AG04450 (cell line): ENCODE results near the gene CACNA2D3. TPM values are rescaled to one million over a fixed set of nuclear protein-coding genes. Genes with fewer than 3 reads are reported as not detected.
A peak's percentile ranks its signal among the peaks of the same experiment; 100 is the strongest.

Source experiments
- CTCF ChIA-PET: fragments of 300-600, 350-600 bp; formaldehyde crosslinking; extraction: SDS; loops from one replicate; lab custom pipeline; 2022; ENCODE audit warnings: antibody characterized with exemption, inconsistent platforms; lab: Charles Lee
- POLR2A ChIA-PET: fragments of 350-600 bp; formaldehyde crosslinking; extraction: SDS; loops from one replicate; lab custom pipeline; 2021; ENCODE audit warnings: antibody characterized with exemption, inconsistent platforms; lab: Yijun Ruan, JAX
- DNase-seq: peaks from one replicate; pipeline ENCODE4 v3.0.0-alpha.2; 2011; ENCODE audit warnings: low read depth, low spot score
- H3K27ac ChIP-seq: one replicate; pipeline ENCODE4 v1.5.1; 2012; ENCODE audit warnings: low read depth, low read length, control low read depth
- H3K27me3 ChIP-seq: one replicate; pipeline ENCODE4 v1.6.0; 2012; ENCODE audit warnings: low read length; ENCODE audit not compliant: control insufficient read depth, insufficient read depth
- H3K4me3 ChIP-seq: 2 replicates; pipeline ENCODE4 v1.5.1; 2011; ENCODE audit warnings: mild to moderate bottlenecking, low read depth, low read length, control low read depth
- H3K9me3 ChIP-seq: 2 replicates; pipeline ENCODE4 v1.5.1; 2012; ENCODE audit warnings: low read length; ENCODE audit not compliant: control insufficient read depth, insufficient read depth
- CTCF ChIP-seq: IDR thresholded peaks from 2 replicates; pipeline ENCODE4 v1.5.1; 2011; ENCODE audit warnings: low read depth, low read length, control low read depth, inconsistent platforms
- polyA plus RNA-seq: library from polyadenylated mRNA; depleted of rRNA; stranded (reverse); fragments of >200 nt; gene quantifications from 2 replicates; pipeline ENCODE4 v1.2.3, GENCODE V29; 2011

Gene CACNA2D3
- polyA plus RNA-seq, 1 experiment, result 0.32 TPM

DNA sequence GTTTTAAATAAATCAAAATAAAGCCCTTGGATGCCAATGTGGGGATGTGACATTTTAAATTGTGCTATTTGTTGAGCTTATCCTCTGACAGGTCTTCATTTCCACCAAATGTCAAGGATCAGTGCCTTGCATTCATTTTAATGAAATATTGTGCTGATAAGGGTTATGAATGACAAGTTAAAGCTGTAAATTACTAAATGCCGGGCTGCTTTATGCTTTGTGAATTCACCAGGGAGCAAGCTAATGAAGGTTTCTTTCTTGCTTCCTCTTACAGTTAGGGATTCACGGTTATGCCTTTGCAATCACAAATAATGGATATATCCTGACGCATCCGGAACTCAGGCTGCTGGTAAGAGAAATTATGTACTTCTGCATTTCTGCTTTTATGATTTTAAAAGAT is 723.8 kb downstream of the CACNA2D3 start:
- no peak for TF ChIP-seq CTCF
- CTCF ChIA-PET, result no interaction called here
- H3K9me3 ChIP-seq, result no peaks in the 10 kb centered on the region
- DNase-seq, result no peak
- peaks cover 7% of the 10 kb centered on the region for H3K27me3 ChIP-seq
- no peak overlapping the region for H3K27ac ChIP-seq
- H3K4me3 ChIP-seq, result no peak overlapping the region
- POLR2A ChIA-PET, result no interaction called here

DNA sequence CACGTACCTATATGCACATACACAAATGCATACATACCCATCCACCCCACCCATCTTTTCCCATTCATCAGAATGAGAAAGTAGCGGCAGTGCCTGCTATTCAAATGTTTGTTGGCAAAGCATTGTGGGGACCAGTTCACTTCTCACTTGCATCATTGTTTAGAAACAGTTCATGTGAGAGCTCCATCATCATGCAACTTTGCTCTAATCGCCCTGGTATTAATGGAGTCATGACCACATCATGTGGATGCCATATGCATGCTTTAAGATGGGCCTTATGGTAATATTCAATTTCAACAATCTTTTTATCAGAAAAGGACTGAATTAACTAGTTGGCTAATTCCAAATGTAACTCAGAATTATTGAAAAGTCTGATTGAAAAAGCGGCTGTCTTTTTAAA is 725.0 kb downstream of the CACNA2D3 start:
- H3K27ac ChIP-seq, result no peak overlapping the region
- no peaks in the 10 kb centered on the region for H3K9me3 ChIP-seq
- ChIA-PET CTCF (no interaction called here), POLR2A (no interaction called here)
- no peak overlapping the region for H3K4me3 ChIP-seq
- TF ChIP-seq CTCF, result no peak
- peaks cover 7% of the 10 kb centered on the region for H3K27me3 ChIP-seq
- no peak for DNase-seq

GRCh38 chr3:54849360-54849759 is 727.0 kb downstream of the CACNA2D3 start:
- H3K4me3 ChIP-seq, result no peak overlapping the region
- TF ChIP-seq CTCF, result no peak
- peaks cover 7% of the 10 kb centered on the region for H3K27me3 ChIP-seq
- no peak overlapping the region for H3K27ac ChIP-seq
- no peaks in the 10 kb centered on the region for H3K9me3 ChIP-seq
- CTCF ChIA-PET, result interaction anchor here (0.6 to 1.2 kb wide), 3 partner anchors 19 to 910 kb away, joined by 3 to 7 read pairs (median 4); no protein-coding TSS in a partner anchor
- DNase-seq, result no peak
- POLR2A ChIA-PET, result no interaction called here

DNA sequence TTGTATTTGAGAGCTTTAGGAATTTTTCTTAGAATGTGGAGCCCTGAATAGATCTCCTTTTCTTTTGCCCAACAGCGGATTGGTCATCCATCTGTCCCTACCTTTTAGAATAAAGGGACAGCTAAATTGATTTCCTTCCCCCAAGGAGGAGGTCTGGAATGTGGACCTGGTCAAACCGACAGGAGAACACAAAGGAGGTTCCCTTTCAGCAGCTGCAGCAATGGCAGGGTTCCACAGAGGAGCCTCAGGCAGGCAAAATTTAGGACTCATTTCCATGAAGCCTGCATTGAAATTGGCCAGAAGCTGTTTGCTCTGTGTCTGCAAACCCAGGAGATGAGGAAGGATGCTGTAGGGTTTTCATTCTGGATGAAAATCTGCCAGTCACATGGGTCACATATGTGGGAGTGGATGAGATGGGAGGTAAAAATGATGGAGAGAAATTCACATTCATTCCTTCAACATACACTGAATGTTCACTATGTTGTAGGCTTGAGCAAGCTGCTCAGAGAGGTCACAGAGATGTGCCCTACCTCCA is 728.2 kb downstream of the CACNA2D3 start:
- H3K4me3 ChIP-seq, result no peak overlapping the region
- ChIA-PET POLR2A (no interaction called here), CTCF (interaction anchor here (0.9 to 1.5 kb wide), 4 partner anchors 12 to 1402 kb away, joined by 3 to 7 read pairs (median 4); no protein-coding TSS in a partner anchor)
- TF ChIP-seq CTCF, result no peak
- no peak for DNase-seq
- H3K27me3 ChIP-seq, result peaks cover 6% of the 10 kb centered on the region
- no peak overlapping the region for H3K27ac ChIP-seq
- H3K9me3 ChIP-seq, result no peaks in the 10 kb centered on the region

- Histone ChIP-seq H3K27ac (no peak overlapping the region), H3K9me3 (no peaks in the 10 kb centered on the region), H3K4me3 (no peak overlapping the region), H3K27me3 (no peaks in the 10 kb centered on the region)
- ChIA-PET CTCF (interaction anchor here (0.7 to 2.6 kb wide), 40 partner anchors 8 to 1397 kb away, joined by 3 to 13 read pairs (median 4); no protein-coding TSS in a partner anchor), POLR2A (no interaction called here)
- peak; percentile 85 for TF ChIP-seq CTCF
- DNase-seq, result peak; percentile 27
These were observed 731.4 kb downstream of the CACNA2D3 start for GRCh38 chr3:54853573-54854404.
